Right lobe of liver (tissue), 4 donors: ENCODE results near the gene CAPZB.

Source experiments
- CTCF ChIP-seq, 4 donors: fragments of 200-600 bp in 3 of 4; fragments of 450-650 bp in 1 of 4; IDR thresholded peaks; one replicate each; pipeline versions ENCODE4 v1.5.1 to v1.8.0; 2016 to 2022; ENCODE audit warnings: antibody characterized with exemption in 4 of 4, mild to moderate bottlenecking in 2 of 4
- POLR2A ChIP-seq: fragments of 450-650 bp; IDR thresholded peaks from one replicate; pipeline ENCODE4 v1.6.1; 2017; ENCODE audit warnings: antibody characterized with exemption, mild to moderate bottlenecking
- donor health status: DM: no; HTN: no; CAD: no.
- donor health status: DM: no; HTN: no; CAD: no.
- donor health status: DM: no; HTN: yes; CAD: no.

- TF ChIP-seq POLR2A (no peak), CTCF (IDR thresholded peaks at IDR 0.05) (no peak)
Observed at GRCh38 chr1:19424651-19425570, 60.4 kb downstream of the CAPZB start.
